SK-N-SH (cell line): Measurements from ENCODE around the gene SGMS2. TPM values are rescaled to one million over a fixed set of nuclear protein-coding genes. Genes with fewer than 3 reads are reported as not detected.

Source experiments
- CTCF ChIA-PET: fragments of 300-600, 350-600 bp; formaldehyde crosslinking; extraction: SDS; loops from one replicate; lab custom pipeline; 2021; lab: Yijun Ruan, JAX
- POLR2A ChIA-PET: fragments of 350-600 bp; sonication (Branson Sonifier 250); formaldehyde crosslinking; extraction: SDS; loops from one replicate; lab custom pipeline; 2020; ENCODE audit warnings: antibody characterized with exemption, inconsistent platforms; lab: Yijun Ruan, JAX
- DNase-seq: peaks from one replicate; pipeline ENCODE4 v3.0.0; 2012
- H2AFZ ChIP-seq: fragments of 200-600 bp; sonication (generic); 2 replicates; pipeline ENCODE4 v1.8.1; 2016; ENCODE audit warnings: antibody characterized with exemption, mild to moderate bottlenecking, low read depth
- H3F3A ChIP-seq: fragments of 200-600 bp; sonication (generic); replicated peaks from 2 replicates; pipeline ENCODE3; 2016; ENCODE audit warnings: antibody characterized with exemption, mild to moderate bottlenecking; ENCODE audit not compliant: insufficient read depth
- H3K27ac ChIP-seq, 2 experiments: fragments of 200-500 bp in 1 of 2; fragments of 200-600 bp in 1 of 2; sonication (Bioruptor generic) in 1 of 2; sonication (generic), shearing (Covaris generic) in 1 of 2; 2 replicates each; pipeline versions ENCODE4 v1.5.1 to v1.6.1; 2014 to 2016; ENCODE audit warnings: low read depth in 2 of 2, inconsistent platforms in 1 of 2, low read length in 1 of 2, mild to moderate bottlenecking in 1 of 2, mixed read lengths in 1 of 2
- H3K27me3 ChIP-seq: fragments of 200-600 bp; sonication (generic), shearing (Covaris generic); 2 replicates; pipeline ENCODE4 v1.6.1; 2016; ENCODE audit warnings: mixed run types; ENCODE audit not compliant: insufficient read depth
- H3K36me3 ChIP-seq, 2 experiments: fragments of 200-500 bp in 1 of 2; fragments of 200-600 bp in 1 of 2; sonication (Bioruptor generic) in 1 of 2; sonication (generic) in 1 of 2; replicated peaks in 1 of 2; 2 replicates each; pipeline versions ENCODE3 to v1.5.1; 2014 to 2016; ENCODE audit warnings: low read length in 1 of 2, mild to moderate bottlenecking in 1 of 2; ENCODE audit not compliant: insufficient read depth in 2 of 2, control insufficient read depth in 1 of 2
- H3K4me1 ChIP-seq, 2 experiments: fragments of 200-500 bp in 1 of 2; fragments of 200-600 bp in 1 of 2; sonication (Bioruptor generic) in 1 of 2; sonication (generic), shearing (Covaris generic) in 1 of 2; 2 replicates each; pipeline versions ENCODE4 v1.5.1 to v1.6.1; 2014 to 2016; ENCODE audit warnings: low read depth in 1 of 2, low read length in 1 of 2, mixed run types in 1 of 2; ENCODE audit not compliant: insufficient read depth in 2 of 2, control insufficient read depth in 1 of 2
- H3K4me2 ChIP-seq: fragments of 200-600 bp; sonication (generic), shearing (Covaris generic); 2 replicates; pipeline ENCODE4 v1.6.1; 2017; ENCODE audit warnings: mixed run types
- H3K4me3 ChIP-seq, 2 experiments: fragments of 200-500 bp in 1 of 2; fragments of 200-600 bp in 1 of 2; sonication (Bioruptor generic) in 1 of 2; sonication (generic), shearing (Covaris generic) in 1 of 2; 2 replicates each; pipeline versions ENCODE4 v1.5.1 to v1.8.1; 2014 to 2016; ENCODE audit warnings: low read depth in 2 of 2, inconsistent platforms in 1 of 2, low read length in 1 of 2, mild to moderate bottlenecking in 1 of 2, mixed read lengths in 1 of 2, moderate library complexity in 1 of 2
- H3K79me2 ChIP-seq: fragments of 200-600 bp; sonication (generic); 2 replicates; pipeline ENCODE4 v1.8.1; 2017; ENCODE audit warnings: mild to moderate bottlenecking; ENCODE audit not compliant: insufficient read depth
- H3K9ac ChIP-seq: fragments of 200-600 bp; sonication (generic); 2 replicates; pipeline ENCODE4 v1.6.1; 2017; ENCODE audit warnings: mixed run types
- H3K9me2 ChIP-seq: fragments of 200-600 bp; sonication (generic); 2 replicates; pipeline ENCODE4 v1.6.1; 2017; ENCODE audit warnings: mixed run types
- H3K9me3 ChIP-seq: fragments of 200-600 bp; sonication (generic); 2 replicates; pipeline ENCODE4 v1.6.1; 2017; ENCODE audit warnings: mixed run types, mild to moderate bottlenecking, moderate library complexity
- H4K20me1 ChIP-seq: fragments of 200-600 bp; sonication (generic); 2 replicates; pipeline ENCODE4 v1.6.1; 2017; ENCODE audit warnings: mild to moderate bottlenecking, mixed run types; ENCODE audit not compliant: insufficient read depth
- CHD2 ChIP-seq: fragments of 150-350 bp; IDR thresholded peaks from 2 replicates; pipeline ENCODE4 v1.6.1; 2018; ENCODE audit warnings: low read length; ENCODE audit not compliant: partially characterized antibody
- FOXJ3 ChIP-seq: sonication (generic); formaldehyde crosslinking; IDR thresholded peaks from 2 replicates; pipeline ENCODE4 v1.5.1; 2020; ENCODE audit warnings: mild to moderate bottlenecking, missing genetic modification reagents
- FOXM1 ChIP-seq: IDR thresholded peaks from 2 replicates; pipeline ENCODE4 v1.4.0; 2012; ENCODE audit warnings: low read depth, mild to moderate bottlenecking
- GABPA ChIP-seq: IDR thresholded peaks from 2 replicates; pipeline ENCODE4 v1.4.0; 2012; ENCODE audit warnings: low read depth, mild to moderate bottlenecking
- GATA2 ChIP-seq: sonication (generic); formaldehyde crosslinking; IDR thresholded peaks from 2 replicates; pipeline ENCODE4 v1.5.0; 2020; ENCODE audit warnings: mild to moderate bottlenecking, missing genetic modification reagents
- RXRA ChIP-seq: IDR thresholded peaks from 2 replicates; pipeline ENCODE4 v1.4.0; 2012; ENCODE audit warnings: low read depth, mild to moderate bottlenecking, borderline replicate concordance
- TEAD4 ChIP-seq: IDR thresholded peaks from 2 replicates; pipeline ENCODE4 v1.4.0; 2012; ENCODE audit warnings: mild to moderate bottlenecking, borderline replicate concordance; ENCODE audit not compliant: insufficient read depth
- WGBS: methylation state at CpG from one replicate; pipeline ENCODE4 v1.1.6; 2017; ENCODE audit warnings: low lambda C conversion rate; 5-methylcytosine and 5-hydroxymethylcytosine counted together
- polyA plus RNA-seq, 3 experiments: library from polyadenylated mRNA; depleted of rRNA; stranded (reverse); fragments of >200 nt; gene quantifications; 2 replicates each; pipeline ENCODE4 v1.2.3, GENCODE V29; 2012
- TF ChIP-seq, protein P1 (sequence below): fragments of 200-600 bp; sonication (generic); IDR thresholded peaks from 2 replicates; pipeline ENCODE4 v1.6.1; 2017; ENCODE audit warnings: antibody characterized with exemption, mild to moderate bottlenecking, moderate library complexity
- TF ChIP-seq, protein P2 (sequence below): IDR thresholded peaks from 2 replicates; pipeline ENCODE4 v1.4.0; 2012; ENCODE audit warnings: low read depth, borderline replicate concordance

SGMS2 gene
- polyA plus RNA-seq, 1 of the 3 experiments (the other 2 are of a cell fraction): 0.82 TPM

DNA sequence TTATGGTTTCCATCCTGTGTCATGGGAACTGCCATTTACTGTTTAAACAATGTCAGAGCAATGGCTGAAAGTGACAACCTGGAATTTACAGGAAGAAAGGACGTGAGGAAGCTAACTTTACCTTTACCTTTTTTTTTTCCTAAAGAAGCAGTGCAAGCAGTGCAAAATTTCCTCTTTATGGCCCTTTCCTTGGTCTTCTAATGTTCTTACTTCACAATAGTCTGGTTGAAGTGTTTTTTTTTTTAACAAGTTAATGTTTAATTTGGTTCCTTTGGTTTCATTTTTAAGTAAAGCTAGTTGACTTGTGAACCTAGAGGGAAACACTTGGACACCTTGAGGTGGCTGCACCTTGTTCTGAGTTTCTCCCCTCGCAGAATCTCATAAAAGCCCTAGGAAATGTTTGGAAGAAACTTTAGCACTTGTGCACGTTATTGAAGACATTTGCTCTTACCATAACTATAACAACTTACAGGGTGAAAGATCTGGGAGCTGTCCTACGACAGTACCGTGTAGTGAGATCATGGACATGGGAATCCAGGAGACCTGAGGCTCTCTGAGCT lies 1.8 kb downstream of the SGMS2 start:
- ChIA-PET POLR2A (interaction anchor here (0.7 kb wide), 1 partner anchor 53 kb away, joined by 3 read pairs; no protein-coding TSS in a partner anchor), CTCF (no interaction called here)
- H3K9me3 ChIP-seq: no peaks in the 10 kb centered on the region
- no peaks in the 10 kb centered on the region for H3K9me2 ChIP-seq
- peak overlapping the region in 1 of 2 experiments; percentile 79; a peak in 2 of 4 replicates for H3K4me3 ChIP-seq
- DNase-seq: no peak
- H4K20me1 ChIP-seq: no peaks in the 10 kb centered on the region
- H3K27me3 ChIP-seq: peaks cover 9% of the 10 kb centered on the region; the same call in 1 of the 2 replicates
- no peaks in the 10 kb centered on the region for H3K36me3 ChIP-seq
- peaks cover 0 to 5% of the 10 kb centered on the region in 2 experiments; a peak in 1 of 4 replicates for H3K4me1 ChIP-seq
- no peak overlapping the region for H3K9ac ChIP-seq
- H3K79me2 ChIP-seq: no peaks in the 10 kb centered on the region
- peaks cover 5% of the 10 kb centered on the region for H3F3A ChIP-seq
- peak overlapping the region; percentile 87 for H3K4me2 ChIP-seq
- whole genome bisulfite sequencing: 5% methylated on average over 5 of the region's 5 CpGs
- no peak overlapping the region for H3K27ac ChIP-seq
- TF ChIP-seq RXRA (no peak), TEAD4 (no peak)
- TF ChIP-seq, protein P1, sequence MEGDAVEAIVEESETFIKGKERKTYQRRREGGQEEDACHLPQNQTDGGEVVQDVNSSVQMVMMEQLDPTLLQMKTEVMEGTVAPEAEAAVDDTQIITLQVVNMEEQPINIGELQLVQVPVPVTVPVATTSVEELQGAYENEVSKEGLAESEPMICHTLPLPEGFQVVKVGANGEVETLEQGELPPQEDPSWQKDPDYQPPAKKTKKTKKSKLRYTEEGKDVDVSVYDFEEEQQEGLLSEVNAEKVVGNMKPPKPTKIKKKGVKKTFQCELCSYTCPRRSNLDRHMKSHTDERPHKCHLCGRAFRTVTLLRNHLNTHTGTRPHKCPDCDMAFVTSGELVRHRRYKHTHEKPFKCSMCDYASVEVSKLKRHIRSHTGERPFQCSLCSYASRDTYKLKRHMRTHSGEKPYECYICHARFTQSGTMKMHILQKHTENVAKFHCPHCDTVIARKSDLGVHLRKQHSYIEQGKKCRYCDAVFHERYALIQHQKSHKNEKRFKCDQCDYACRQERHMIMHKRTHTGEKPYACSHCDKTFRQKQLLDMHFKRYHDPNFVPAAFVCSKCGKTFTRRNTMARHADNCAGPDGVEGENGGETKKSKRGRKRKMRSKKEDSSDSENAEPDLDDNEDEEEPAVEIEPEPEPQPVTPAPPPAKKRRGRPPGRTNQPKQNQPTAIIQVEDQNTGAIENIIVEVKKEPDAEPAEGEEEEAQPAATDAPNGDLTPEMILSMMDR: no peak
- H2AFZ ChIP-seq: no peak overlapping the region

DNA sequence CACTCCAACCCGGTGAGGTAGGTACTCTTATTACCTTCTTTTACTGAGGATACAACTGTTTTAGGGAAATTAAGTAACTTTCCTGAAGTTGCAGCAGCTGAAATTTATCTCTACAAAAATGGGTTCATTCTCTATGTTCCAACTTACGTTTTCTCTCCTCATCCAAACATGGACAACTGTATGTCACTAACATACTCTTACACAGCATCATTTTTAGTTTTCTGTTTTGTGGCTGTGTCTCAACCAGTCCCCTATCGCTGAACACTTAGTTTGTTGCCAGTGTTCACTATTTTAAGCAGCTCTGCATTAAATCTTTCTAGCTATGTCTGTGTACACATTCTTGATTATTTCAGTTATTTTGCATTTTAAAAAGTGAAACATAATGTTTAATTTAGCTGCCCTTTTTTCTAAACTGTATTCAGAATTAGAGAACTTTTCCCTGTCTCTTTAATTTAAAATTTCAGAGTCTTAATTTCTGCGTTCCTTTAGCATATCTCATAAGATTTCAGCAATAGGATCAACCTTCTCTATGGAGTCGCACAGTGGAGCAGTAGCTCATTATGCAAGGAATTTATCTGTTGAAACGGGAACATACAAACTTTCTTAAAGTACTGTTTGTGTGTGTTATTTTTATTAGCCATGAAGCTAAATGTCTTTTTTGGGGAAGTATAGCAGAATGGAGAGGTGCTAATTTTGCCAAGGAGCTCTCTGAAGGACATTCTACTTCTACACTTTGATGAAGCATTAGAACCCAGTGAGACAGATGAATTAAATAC lies 3.8 kb downstream of the SGMS2 start:
- Histone ChIP-seq H3K4me3 (no peak overlapping the region), H3K9me2 (no peaks in the 10 kb centered on the region), H3F3A (peaks cover 5% of the 10 kb centered on the region), H3K36me3 (no peaks in the 10 kb centered on the region), H3K27ac (no peak overlapping the region), H3K79me2 (no peaks in the 10 kb centered on the region), H3K4me1 (peaks cover 0 to 5% of the 10 kb centered on the region in 2 experiments; a peak in 1 of 4 replicates), H3K4me2 (no peak overlapping the region), H3K9ac (no peak overlapping the region), H3K9me3 (no peaks in the 10 kb centered on the region), H3K27me3 (peaks cover 9% of the 10 kb centered on the region; the same call in 1 of the 2 replicates), H4K20me1 (no peaks in the 10 kb centered on the region), H2AFZ (no peak overlapping the region)
- no peak for DNase-seq
- POLR2A ChIA-PET: no interaction called here
- 19% methylated on average over 6 of the region's 6 CpGs for WGBS
- CTCF ChIA-PET: interaction anchor here (0.6 kb wide), 1 partner anchor 50 kb away, joined by 3 read pairs; no protein-coding TSS in a partner anchor
- no peak for TF ChIP-seq CHD2

DNA sequence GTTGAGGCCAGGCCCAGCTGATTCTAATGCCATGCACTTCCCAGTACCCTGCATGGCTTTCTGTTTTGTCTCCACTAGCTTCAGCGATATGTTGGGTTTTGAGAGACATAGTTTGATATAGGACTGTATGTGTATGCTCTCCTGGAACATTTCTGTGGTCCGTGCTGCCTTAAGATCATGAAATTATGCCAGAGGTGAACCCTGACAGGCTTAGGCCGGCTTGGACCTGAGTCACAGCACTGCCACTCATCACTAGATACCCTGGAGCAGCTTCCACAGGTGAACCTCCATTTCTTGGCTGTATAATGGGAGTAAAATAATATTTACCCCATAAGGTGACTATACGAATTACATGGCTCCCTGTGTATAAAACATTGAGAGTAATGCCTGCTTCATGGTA lies 6.4 kb downstream of the SGMS2 start:
- POLR2A ChIA-PET: no interaction called here

More for the DNA sequence above, 6.4 kb downstream of the SGMS2 start:
- Histone ChIP-seq H3K36me3 (no peaks in the 10 kb centered on the region), H4K20me1 (no peaks in the 10 kb centered on the region), H3K4me1 (no peaks in the 10 kb centered on the region), H3K9ac (no peak overlapping the region), H3K27me3 (no peaks in the 10 kb centered on the region; the same call in 1 of the 2 replicates), H3F3A (peaks cover under 1% of the 10 kb centered on the region), H3K9me3 (no peaks in the 10 kb centered on the region), H2AFZ (no peak overlapping the region), H3K79me2 (no peaks in the 10 kb centered on the region), H3K27ac (no peak overlapping the region), H3K9me2 (no peaks in the 10 kb centered on the region), H3K4me3 (no peak overlapping the region), H3K4me2 (no peak overlapping the region)
- 16% methylated on average over 4 of the region's 4 CpGs for WGBS
- no peak for TF ChIP-seq FOXJ3
- TF ChIP-seq FOXM1: no peak
- no peak for TF ChIP-seq GATA2 (CRISPR knock-in tag)
- no peak for TF ChIP-seq GABPA
- TF ChIP-seq, protein P2, sequence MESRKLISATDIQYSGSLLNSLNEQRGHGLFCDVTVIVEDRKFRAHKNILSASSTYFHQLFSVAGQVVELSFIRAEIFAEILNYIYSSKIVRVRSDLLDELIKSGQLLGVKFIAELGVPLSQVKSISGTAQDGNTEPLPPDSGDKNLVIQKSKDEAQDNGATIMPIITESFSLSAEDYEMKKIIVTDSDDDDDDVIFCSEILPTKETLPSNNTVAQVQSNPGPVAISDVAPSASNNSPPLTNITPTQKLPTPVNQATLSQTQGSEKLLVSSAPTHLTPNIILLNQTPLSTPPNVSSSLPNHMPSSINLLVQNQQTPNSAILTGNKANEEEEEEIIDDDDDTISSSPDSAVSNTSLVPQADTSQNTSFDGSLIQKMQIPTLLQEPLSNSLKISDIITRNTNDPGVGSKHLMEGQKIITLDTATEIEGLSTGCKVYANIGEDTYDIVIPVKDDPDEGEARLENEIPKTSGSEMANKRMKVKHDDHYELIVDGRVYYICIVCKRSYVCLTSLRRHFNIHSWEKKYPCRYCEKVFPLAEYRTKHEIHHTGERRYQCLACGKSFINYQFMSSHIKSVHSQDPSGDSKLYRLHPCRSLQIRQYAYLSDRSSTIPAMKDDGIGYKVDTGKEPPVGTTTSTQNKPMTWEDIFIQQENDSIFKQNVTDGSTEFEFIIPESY: no peak
- TF ChIP-seq CHD2: no peak
- no peak for DNase-seq
- CTCF ChIA-PET: interaction anchor here (0.6 to 1.4 kb wide), 2 partner anchors 71 to 577 kb away, joined by 3 read pairs; no protein-coding TSS in a partner anchor
